NCI-H1694 (cell line): ENCODE data around the gene ZDHHC8.

ENCODE experiments used
- DNase-seq: peaks from one replicate; lab custom pipeline; 2025; lab: John Stamatoyannopoulos, UW

ZDHHC8 gene

DNA sequence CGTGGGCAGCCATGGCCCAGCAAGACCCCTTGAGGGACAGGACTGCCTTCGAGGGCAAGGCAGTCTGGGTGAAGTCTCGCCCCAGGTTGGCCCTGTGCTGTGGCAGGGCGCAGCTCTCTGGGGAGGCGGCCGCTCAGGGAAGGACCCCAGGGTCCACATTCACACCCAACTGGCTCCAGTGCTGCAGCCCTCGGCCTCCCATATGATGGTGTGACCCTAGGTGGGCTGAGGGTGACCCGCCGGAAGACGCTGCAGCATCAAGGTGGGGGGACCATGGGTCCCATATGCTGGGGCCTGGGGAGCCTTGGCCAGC is 47.3 kb downstream of the ZDHHC8 start:
- no peak for DNase-seq

DNA sequence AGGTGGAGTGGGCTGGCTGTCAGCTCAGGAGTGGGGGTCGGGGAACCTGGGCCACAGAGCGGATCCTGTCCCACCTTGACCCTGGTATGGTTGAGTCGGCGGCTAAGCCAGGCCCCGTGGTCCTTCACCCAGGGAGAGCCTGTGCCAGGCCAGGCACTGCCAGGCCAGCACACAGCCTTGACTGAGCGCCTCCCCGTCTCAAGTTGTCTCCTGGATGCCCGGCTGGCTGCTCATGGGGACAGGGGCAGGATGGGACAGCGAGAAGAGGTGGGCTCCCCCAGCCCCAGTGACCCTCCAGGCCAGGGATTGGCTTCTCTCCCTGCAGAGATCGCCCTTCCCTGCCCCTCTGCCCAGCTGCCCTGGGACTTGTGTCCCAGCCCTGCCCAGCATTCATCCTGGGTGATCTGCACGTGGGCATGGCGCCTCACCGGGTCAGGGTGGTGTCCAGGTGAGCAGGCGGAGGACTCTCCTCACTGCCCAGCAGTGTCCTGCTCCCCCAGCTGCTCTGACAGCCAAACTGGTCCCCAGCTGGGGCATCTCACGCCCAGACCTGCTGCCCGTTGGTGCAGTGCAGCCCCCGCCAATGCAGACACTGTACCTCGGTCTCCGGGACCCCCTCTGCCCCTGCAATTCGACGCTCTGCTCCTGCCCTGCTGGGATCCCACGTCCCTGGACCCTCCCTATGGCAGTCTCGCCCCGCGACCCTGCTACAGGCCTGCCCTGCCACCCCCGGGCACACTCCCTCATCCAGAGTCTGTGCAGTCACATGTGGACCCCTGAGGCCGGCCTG is 48.0 kb downstream of the ZDHHC8 start:
- no peak for DNase-seq

DNA sequence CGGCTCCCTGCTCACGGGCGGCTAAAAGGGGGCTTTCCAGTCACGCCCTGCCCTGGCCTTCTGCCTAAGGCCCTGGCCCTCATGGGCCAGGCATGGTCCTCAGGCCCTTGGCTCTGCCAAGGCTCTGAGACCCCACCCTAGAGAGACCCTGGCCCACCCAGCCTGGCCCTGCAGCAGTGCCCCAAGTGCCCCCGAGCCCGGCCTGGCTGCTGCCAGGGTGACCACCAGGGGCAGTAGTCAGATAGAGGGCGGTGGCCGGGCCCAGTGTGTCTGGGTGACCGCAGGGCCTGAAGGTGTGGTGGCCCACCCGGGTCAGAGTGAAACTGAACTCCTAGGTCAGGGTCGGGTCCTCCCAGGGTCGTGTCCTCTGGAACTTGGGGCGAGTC is 48.6 kb downstream of the ZDHHC8 start:
- no peak for DNase-seq

DNA sequence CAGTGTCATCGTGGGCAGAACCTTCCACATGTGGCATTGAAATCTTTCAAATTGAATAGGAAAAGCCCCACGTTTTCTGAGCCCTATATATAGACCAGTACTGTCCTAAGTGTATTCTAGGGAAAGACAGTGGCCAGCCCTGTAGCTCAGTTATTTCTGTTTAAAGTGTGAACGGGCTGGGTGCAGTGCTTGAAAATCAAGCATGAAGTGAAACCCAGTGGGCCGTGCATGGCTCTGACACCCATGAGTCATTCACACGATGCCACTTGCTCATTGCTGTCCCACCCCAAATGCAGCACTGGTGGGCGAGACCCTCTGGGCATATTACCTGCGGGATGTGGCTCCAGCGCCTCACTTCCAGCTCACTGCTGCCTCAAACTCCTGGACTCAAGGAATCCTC is 49.0 kb downstream of the ZDHHC8 start:
- no peak for DNase-seq

DNA sequence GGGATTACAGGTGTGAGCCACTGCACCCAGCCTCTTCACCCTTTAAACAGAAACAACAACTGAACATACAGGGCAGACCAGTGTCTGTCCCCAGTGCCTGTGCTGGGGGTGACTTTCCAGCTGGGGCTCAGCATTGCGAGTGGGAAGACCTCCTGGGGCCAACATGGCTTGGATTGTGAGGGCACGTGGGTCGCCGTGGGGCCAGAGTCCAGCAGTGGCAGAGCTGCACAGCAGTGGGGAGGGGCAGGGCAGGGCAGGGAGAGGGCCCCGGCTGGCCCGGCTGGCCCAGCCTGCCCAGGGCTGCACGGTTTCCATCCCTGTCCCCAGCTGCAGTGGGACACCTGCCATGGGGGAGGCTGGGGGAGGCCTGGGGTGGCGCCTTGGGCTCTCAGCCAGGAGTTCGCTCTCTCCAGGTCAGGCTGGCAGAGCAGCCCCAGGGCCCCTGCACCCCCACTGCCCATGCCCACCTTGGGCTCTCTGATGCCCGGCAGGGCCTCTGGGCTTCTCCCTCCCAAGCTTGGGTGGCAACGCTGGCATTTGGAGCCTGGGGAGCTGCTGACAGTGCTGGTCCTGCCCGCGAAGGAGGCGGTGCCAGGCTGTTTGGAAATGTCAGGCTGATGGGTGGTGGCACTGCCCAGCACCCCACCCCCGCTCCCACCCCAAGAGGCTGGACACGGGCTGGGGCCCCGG is 49.7 kb downstream of the ZDHHC8 start:
- DNase-seq, result no peak

DNA sequence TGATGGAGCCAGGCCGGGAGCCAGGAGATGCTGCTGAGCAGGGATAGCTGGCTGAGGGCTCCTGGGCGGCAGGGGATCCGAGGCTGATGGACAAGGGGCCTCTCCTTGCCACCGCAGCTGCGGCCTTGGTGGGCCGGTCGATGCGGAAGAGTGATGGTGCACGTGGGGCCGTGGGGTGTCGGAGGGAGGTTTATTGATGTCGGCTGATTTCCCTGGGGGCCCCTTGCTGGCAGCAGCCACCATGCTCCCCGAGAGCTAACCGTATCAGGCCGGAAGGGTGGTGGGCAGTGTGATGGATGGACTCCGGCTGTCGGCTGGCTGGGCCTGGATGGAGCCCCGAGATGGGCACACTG is 50.3 kb downstream of the ZDHHC8 start:
- DNase-seq, result no peak

DNA sequence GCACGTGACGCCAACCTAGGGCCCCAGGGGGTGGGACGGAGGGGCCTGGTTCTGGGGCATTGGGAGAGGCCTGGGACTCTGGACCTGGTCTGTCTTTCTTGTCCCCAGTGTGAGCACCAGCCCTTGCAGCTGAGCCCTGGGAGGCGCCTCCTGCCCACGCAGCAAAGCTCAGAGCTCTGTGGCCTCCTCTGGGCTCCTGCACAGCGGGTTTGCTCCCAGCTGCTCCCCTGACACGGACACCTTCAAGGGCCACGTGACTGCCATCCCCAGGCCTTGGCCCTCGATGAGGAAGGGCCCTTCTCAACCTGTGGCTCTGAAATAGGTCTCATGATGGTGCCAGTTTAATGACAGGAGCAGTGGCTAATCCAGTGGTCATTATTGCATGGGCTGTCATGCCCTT is 50.8 kb downstream of the ZDHHC8 start:
- no peak for DNase-seq

DNA sequence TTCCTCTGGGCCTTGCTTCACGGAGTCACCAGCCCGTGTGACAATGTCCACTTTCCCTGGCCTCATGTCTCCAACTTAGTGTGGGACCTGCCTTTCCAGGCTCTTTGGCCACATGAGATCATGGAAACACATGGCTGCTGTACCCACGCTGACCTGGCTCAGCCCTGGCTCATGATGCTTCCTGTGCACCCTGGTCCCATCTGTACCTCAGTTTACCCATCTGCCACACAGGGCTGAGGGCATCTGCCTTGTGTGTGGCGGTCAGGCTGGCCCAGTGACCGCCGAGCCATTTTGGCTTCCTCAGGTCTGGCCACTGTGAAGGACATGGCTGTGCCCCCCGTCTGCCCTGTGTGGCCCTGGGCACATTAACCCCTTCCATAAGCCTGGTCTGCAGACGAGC is 51.5 kb downstream of the ZDHHC8 start:
- no peak for DNase-seq

DNA sequence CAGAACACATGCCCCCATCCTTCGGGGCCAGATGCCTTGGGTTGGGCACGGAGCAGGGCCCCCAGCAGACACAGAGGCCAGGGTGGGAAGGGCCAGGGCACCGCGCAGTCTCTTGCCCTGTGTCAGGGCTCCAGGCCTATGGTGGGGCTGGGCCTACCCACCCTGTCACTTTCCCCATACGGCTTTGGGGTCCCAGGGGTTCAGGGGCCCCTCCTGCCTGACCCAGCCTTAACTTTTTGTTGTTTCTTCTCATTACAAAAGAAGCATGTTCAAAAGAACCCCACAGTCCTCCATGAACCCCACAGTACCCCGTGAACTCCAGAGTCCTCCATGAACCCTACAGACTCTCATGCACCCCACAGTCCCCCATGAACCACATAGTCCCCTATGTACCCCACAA is 52.2 kb downstream of the ZDHHC8 start:
- DNase-seq, result no peak

DNA sequence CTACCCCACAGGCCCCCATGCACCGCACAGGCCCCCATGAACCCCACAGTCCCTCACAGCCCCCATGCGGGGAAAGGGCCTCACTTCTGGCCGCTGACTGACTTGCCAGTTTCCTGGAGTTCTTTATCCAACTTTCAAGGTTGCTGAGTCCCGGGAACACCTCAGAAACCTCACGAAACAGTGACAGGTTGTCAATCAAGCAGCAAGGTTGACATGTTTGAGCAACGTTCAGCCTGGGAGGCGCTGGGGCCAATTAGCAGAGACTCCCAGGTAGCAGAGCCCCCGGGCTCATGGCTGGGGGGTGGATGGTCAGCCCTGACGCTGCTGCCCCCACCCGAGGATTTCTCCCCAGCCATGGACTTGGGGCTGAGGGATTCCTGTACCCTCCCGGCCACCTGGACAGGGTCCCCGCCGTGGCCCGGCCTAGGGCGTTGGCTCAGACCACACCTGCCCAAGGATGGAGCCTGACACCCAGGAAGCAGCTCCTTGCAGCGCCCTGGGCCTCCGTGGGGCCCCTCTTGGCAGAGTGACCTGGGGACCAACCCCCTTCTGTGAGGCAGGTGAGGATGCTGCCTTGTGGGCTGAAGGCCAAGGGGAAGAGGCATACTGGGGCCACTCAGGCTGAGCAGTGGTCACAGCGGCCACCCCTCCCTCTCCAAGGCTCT is 53.0 kb downstream of the ZDHHC8 start:
- no peak for DNase-seq

DNA sequence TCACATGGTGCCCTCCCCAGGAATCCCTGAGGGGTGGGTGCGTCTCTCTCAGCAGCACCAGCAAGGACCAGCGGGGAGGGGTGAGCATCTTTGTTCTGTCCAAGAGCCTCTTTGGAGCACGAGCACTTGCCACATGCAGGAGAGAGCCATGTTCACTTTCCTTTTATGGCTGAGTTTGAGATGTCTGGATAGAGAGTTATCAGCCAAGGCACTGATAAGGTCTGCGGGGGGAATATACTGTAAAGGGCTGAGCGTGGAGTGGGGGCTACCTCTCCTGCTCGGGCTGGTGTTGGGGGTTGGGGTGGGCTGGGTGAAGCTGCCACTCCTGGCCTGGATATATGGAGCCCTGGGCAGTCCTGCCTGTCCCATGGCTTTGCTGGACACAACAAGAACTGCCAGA is 54.1 kb downstream of the ZDHHC8 start:
- no peak for DNase-seq

DNA sequence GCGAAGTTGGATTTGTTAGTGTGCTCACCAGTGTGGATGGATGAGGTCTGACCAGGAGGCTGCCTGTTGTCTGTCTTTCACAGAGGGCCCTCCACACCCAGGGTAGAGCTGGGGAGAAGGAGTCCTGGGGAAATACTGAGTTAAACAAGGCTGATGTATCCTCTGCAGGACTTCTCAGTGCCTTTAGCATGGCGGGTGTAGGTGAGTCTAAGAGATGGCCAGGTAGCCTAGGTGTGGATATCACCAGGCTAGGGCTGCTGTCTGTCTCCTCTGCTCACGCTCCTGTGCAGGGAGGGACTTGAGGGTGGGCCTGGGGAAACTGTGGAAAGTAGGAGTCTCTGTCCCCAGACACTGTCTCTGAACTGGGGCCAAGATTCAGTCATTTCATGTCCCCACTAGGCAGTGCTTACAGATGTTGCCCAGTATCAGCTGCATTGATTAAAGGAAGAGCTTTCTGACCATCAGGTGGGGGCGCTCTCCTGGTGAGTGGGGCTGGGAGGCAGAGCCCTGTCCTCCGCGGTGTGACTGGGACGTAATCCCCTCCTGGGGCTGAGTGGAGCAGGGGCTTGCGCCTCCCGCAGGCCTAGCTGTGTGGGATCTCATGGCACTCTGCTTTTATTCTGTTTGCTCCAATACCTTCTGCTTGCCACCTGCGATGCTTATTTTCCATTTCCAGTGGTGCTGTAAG is 54.7 kb downstream of the ZDHHC8 start:
- no peak for DNase-seq

DNA sequence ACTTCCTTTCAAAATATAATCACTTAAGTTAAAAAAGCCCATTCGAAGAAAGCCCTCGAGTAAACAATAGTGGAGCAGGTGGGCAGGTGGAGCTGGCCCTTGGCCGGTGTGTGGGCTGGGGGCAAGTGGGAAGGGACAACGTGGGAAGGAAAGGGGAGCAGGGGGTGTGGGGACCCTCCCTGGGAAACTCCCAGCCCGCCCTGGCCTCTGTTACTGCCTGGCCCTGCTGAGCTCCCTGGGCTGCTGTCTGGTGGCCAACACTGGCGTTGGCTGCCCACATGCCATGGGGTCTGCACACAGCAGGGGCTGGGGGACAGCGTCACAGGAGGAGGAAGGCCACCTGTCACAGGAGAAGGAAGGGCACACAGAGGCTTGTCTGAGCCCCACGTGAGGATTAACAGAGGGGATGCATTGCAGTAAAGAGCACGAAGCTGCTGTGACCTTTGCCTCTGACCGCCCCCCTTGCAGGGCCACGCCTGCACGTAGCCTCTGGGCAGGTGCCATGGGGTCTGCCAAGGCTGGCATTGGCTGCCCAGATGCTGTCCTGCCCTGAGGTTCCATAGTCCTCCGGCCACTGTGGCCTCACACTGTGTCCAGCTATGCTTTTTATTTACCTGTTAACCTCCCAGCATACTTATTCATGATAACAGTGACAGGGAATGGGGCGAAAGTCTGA is 55.4 kb downstream of the ZDHHC8 start:
- no peak for DNase-seq

DNA sequence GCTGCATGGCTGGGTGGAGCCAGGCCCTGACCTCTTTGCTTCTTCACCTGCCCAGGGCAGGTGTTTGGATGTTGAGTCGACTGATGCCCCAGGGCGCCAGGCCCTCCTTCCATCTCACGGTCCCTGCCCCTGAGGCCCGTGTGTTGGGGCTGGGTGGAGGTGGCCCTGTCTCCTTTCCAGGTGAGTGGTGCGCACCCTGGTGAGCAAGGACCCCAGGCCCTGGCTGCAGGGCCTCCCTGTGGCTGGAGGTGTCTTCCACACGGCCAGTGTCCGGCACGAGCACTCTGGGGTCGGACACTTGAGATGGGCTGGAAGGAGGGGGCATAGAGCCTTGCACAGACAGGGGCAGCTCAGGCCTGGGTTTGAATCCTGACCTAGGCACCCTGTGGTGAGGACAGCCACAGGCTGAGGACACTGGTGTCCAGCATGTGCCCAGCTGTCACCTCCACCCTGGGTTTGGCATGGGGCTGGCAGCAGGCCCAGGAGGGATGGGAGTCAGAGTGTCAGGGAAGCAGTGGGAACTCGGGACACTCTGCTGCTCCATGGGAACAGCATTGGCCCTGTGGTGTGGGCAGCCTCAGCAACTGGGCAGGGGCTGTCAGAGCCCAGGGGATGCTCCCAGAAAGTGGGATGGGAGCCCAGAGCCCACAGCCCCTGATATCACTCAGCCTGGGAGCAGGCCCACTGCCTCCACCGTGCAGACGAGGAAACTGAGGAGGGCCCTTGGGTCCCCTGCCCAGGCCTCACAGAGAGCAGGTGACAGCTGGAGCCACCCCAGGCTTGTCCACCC is 56.4 kb downstream of the ZDHHC8 start:
- no peak for DNase-seq

DNA sequence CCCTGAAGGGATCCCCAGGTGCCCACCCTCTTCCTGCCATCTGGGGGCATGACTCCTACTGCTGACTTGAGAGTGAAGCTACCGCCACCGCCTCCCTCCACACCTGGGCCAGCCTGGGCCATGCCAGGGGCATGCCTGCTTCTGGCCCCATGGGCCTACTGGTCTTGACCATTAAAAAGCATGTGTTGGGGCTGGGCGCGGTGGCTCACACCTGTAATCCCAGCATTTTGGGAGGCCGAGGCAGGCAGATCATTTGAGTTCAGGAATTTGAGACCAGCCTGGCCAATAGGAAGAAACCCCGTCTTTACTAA is 56.9 kb downstream of the ZDHHC8 start:
- no peak for DNase-seq

DNA sequence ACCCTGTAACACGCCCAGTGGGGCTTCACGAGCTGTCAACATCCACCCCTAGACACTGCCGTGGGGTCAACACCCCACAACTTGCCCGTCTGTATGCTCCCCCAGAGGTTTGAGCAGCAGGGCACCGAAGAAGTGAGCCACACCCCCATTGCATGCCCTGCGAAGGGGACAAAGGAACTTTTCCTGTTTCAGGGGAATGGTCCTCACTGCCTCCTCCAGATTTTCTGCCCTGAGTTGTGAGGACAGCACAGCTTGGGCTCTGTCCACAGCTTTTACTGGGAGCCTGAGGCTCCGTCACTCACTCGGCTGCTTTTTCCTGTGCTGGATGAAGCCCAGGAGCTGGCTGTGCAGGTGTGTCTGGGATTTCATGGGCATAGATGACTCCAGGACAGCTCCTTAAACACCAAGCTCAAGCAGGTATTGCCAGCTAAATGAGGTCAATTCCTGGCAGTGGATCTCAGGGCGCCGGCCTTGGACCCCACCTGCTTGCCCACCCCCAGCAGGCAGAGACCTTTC is 59.5 kb downstream of the ZDHHC8 start:
- no peak for DNase-seq

DNA sequence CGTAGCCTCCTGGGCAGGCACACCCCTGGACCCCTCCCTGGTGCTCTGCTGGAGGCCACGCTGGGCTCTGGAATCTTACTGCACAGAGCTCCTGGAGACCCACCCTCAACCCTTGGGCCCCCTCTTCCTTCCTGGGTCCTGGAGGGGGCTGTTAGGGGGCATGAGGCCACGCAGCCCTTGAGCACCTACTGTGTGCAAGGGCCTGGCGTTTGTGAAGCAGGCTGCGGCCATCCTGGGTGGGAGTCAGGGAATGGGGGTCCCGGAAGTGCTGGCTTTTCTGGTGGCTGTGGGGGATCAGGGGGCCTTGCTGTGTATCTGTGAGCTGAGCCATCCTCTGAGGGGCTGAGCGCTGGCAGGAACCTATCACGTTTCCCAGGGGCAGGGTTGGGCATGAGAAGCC is 60.2 kb downstream of the ZDHHC8 start:
- no peak for DNase-seq

DNA sequence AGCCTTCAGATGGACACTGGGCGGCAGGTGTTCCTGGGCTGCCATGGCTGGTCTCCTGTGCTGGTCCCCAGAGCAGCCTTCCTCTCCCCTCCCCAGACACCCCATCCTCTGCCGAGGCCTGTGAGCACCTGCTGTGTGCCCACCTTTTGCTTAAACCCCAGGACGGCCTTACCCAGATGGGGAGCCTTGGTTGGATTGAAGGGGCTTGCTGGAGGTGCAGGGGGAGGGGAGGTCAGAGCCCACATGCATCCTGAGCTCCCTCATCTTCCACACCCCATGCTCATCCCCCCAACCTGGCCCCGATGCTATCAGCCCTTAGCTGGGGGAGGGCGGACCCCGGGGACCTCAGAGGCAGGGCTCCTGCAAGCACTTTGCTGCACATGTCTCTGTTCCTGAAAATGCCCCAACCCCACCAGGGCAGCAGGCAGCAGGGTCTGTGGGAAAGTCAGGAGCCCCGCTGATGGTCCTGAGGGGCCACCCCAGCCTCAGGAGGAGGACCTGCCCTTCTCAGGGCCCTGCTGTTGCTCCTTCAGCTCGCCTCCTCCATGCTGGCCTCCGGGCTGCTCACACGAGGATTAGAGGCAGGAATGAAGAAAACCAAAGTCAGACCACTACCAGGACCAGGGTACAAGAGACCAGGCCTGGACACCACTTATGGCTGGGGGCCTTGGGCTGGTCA is 60.8 kb downstream of the ZDHHC8 start:
- no peak for DNase-seq

DNA sequence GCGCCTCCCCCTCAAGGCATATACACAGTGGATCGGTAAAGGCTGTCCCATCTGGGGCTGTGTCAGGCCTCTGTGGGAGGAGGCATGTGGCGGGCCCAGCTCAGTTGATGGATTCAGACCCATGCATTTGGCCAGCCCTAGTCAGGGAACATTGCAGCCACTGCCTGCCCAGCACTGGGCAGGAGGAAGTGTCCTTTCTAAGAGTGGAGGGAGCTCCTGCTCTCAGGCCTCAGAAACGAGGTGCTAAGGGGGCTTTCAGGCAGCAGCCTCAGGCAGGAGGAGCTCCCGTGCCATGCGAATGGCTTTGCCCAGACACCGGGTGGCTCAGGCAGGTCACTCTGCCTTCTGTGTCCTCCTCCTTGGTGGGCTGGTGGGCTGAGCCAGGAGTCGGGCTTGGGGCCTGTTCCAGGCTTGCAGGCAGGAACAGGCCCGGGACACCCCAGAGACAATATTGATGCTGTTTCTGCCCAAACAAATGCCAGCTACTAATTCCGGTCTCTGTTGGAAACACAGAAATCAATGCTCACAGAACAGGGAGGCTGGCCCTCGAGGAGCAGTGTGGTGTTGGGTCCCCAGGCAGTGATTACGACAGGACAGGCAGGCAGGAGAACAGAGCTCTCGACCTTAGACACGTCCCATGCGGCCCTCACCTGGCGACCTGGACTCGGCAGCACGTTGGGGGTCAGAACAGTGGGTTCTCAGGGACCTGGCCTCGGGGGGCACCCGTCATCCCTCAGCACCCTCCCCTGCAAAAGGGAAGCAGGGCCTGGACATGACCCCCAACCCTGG is 61.6 kb downstream of the ZDHHC8 start:
- no peak for DNase-seq
